Right ventricle myocardium superior (tissue), 1 donor: ENCODE data around the gene IL23R. TPM values are rescaled to one million over a fixed set of nuclear protein-coding genes. Genes with fewer than 3 reads are reported as not detected.
"Not testable (repeated sequence)": the region's sequence is repeated elsewhere in the genome, so short reads cannot be mapped to it uniquely, and the experiment has no call there.

ENCODE experiments used
- ATAC-seq: fragments of 200-7000 bp; cut with Tn5 transposase; one replicate; pipeline ENCODE4 v1.9.1; 2020; ENCODE audit warnings: mild to moderate bottlenecking; ENCODE audit not compliant: poor library complexity
- DNase-seq: peaks from one replicate; pipeline ENCODE4 v3.0.0-alpha.2; 2020
- intact Hi-C: fragments of 100-400 bp; cut with DNase I; formaldehyde crosslinking; loops from one replicate; pipeline ENCODE4 v1.11.2; 2022
- total RNA-seq: library from RNA; stranded (reverse); fragmentation: NEBNext Ultra II Directional; extraction: Animal tissue kit (Norgen Biotek cat#: 25700); gene quantifications from one replicate; pipeline ENCODE4 v1.2.1, GENCODE V29; 2021
- donor health status: DM: no; HTN: yes; CAD: no; lungs with severe emphysema.

Gene IL23R
- total RNA-seq, 1 donor from 2014 or later, result not detected

GRCh38 chr1:67146101-67146500 is 20.2 kb upstream of the IL23R start:
- ATAC-seq (no peak), DNase-seq (no peak)
- intact Hi-C loops, result no loop called here

DNA sequence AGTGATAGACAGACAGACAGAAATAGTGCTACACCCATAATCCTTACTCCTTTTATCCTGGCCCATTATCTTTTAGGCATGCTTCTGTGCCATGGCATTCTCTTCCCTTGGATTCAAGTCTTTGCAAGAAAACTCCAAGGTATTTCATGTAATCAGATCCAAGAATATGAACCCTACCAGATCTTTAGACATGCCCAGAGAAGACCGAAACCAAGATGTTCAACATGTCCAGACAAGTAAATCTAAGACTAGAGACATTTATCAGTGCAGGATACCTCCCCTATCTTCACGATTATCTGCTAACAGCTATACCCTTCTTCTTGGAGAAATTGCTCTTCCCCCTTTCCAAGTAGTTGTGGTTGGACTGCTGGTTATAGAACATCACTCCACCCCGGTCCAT is 19.7 kb upstream of the IL23R start:
- no peak for ATAC-seq
- no peak for DNase-seq
- intact Hi-C loops, result no loop called here

DNA sequence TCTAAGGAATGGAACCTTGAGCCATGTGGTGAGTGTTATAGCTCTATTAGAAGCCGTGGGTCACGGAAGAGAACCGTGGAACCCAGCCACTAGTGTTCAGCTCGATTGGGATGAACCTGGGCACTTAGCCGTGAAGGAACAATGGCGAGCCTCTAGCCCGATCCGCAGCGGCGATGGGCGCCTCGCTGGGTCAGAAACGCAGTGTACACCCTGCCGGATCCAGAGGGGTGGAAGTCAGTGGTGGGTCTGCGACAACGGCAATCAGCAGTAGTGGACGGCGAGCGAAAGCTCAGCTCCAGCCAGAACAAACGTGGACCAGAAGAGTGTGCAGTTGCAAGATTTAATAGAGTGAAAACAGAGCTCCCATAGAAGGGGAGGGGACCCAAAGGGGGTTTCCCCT is 18.3 kb upstream of the IL23R start:
- not testable (repeated sequence) for DNase-seq, ATAC-seq
- intact Hi-C loops, result loop anchor here (2.0 kb wide), 1 partner anchor 153 kb away; no protein-coding TSS in a partner anchor

DNA sequence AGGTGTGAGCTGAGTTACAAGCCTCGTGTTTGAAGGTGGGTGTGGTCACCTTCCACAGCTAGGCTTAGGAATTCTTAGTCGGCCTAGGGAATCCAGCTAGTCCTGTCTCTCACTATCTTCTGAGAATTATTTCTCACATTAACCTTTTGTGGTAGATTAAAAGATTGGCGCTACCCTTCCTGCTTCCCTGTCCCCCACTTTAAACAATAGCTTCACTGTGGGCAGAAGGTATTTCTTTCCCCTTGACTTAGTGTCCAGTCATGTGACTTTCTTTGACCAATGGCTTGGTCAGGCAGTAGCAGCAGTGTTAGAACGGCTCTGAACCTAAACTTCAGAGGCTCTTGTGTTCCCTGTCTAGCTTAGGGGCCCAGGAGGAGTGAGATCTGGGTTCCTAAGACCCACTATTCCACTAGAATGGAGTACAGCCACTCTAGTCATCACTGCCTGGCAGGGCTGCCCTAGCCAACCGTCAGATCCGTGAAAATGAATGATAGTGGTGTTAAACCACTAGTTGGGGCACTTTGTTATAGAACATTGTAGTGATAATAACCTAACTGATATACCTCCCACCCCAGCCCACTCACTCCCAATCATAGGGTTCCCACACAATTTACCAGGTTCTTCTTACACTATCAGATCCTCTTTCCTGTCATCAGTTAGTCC is 17.6 kb upstream of the IL23R start:
- intact Hi-C loops, result loop anchor here (2.0 kb wide), 1 partner anchor 154 kb away; no protein-coding TSS in a partner anchor
- no peak for DNase-seq
- ATAC-seq, result peak; percentile 52

DNA sequence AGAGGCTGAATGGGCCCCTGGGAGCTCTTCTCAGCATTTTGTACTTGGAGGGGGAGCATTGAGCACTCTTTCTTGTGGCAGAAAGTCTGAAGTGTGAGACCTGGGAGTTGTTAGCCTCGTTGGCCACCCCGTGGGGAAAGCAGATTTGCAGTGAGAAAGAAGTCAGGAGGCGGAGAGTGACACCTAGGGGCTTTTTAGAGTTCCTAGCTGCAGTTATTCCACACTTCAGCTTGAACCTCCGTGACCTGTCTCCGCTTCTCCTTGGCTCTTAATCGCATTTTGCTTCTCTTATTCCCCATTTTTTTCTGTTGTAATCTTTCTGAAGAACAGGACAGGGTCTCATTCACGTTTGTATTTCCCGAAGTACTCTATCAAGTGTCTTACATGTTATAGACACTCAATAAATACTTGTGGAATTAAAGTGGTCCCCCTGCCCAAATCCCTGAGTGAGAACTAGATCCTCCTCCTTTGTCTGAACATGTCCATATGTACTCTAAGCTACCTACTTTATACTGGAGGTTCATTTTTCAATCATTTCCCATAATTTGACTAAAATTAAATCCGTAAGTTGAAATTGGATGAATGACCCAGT is 17.0 kb upstream of the IL23R start:
- peak; percentile 99 for ATAC-seq

DNA sequence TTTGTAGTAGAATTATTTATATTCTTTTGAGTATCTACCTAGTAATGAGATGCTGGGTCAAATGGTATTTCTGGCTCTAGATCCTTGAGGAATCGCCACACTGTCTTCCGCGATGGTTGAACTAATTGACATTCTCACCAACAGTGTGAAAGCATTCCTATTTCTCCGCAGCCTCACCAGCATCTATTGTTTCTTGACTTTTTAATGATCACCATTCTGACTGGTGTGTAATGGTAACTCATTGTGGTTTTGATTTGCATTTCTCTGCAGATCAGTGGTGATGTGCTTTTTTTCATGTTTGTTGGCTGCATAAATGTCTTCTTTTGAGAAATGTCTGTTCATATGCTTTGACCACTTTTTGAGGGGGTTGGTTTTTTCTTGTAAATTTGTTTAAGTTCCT is 15.3 kb upstream of the IL23R start:
- intact Hi-C loops, result no loop called here
- DNase-seq, result no peak
- ATAC-seq, result no peak

More for the DNA sequence above, 17.0 kb upstream of the IL23R start:
- DNase-seq, result no peak
- intact Hi-C loops, result loop anchor here (2.0 kb wide), 1 partner anchor 154 kb away; no protein-coding TSS in a partner anchor

- intact Hi-C loops, result no loop called here
- no peak for ATAC-seq
- DNase-seq, result no peak
Observed at GRCh38 chr1:67158401-67158800, 7.9 kb upstream of the IL23R start.

DNA sequence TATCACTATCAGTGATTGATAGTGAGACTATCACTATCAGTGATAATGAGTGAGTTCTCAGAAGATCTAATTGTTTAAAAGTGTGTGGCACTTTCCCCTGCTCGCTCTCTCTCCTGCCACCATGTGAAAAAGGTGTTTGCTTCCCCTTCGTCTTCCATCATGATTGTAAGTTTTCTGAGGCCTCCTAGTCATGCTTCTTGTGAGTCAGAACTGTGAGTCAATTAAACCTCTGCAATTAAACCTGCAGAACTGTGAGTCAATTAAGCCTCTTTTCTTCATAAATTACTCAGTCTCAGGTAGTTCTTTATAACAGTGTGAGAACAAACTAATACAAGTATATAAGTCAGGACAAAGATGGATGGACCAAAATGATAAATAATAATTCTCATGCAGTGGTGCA is 7.0 kb upstream of the IL23R start:
- intact Hi-C loops, result no loop called here
- DNase-seq, result no peak
- ATAC-seq, result no peak

GRCh38 chr1:67162954-67163353 is 3.3 kb upstream of the IL23R start:
- intact Hi-C loops, result no loop called here

GRCh38 chr1:67165468-67166041 is 699 bp upstream of the IL23R start:
- ATAC-seq (no peak), DNase-seq (no peak)
- intact Hi-C loops, result no loop called here

More at GRCh38 chr1:67162954-67163353, 3.3 kb upstream of the IL23R start:
- ATAC-seq (no peak), DNase-seq (no peak)

DNA sequence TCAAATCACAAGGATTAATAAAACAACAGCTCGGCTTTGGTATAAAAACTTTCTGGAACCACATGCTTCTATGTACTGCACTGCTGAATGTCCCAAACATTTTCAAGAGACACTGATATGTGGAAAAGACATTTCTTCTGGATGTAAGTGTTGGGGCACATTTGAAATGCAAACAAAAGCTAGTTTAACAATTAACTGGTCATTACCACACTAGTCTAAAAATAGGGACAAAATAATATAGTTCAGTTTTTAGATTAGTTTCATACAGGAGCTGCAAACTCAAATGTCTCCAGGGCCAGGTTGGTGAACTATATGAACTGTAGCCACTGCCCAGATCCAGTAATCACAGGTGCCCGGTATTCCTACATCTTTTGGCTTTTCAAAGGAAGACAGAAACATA is 3.2 kb downstream of the IL23R start:
- no peak for ATAC-seq
- no peak for DNase-seq
- intact Hi-C loops, result no loop called here

DNA sequence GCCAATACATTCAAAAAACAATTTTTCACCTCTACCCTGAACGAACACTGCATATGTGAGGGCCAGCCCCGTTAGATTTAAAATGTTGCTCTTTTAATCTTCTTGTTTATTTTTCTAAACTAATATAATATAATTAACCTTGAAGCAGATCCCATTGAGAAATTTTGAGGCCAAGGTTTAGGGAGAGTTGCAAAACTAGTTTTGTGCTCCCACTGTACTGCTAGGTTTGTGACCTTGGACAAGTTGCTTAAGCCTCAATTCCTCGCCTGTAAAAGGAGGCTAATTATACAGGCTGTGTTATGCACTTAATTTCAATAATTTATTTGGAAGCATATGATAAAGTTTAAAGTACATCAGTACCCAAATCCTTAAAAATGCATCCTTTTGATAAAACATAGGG is 3.7 kb downstream of the IL23R start:
- intact Hi-C loops, result no loop called here
- DNase-seq, result no peak
- ATAC-seq, result no peak

DNA sequence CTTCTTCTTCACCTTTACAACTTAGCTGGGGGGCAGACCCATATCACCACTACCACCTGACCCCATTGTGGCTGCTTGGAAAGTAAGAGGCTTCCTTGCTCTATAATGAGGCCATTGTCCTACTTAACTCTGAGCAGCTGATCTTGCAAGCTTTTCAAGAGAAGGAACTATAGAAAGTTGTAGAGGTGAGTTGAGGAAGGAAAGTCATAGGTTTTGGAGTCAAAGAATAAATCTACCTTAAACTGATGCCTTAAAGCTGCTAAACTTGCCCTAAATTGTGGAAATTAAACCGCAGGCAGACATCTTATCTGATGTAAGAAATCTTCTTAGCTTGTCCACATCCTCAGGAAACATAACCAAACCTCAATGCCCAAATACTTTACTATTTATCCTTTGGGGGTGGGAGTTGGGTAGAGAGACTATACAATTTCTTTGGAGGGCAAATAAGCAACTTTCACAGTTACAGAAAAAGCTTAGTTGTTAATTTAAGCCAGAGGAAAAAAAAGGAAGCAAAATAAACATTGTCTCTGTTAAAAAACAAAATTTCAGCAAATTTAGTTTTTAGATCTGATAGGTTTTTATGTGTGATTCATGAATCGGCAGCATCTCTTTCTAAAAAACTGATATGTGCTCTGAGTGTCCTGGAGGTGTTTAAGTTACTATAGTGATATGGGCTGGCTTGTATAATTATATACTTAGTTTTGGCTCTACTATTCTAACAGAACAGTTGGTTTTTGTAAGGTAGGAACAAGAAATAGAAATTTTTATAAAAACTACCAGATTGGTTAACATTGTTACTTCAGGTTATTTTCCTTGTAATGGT is 4.7 kb downstream of the IL23R start:
- intact Hi-C loops, result no loop called here
- DNase-seq (no peak), ATAC-seq (no peak)

GRCh38 chr1:67171574-67171955 is 5.3 kb downstream of the IL23R start:
- DNase-seq, result no peak
- ATAC-seq, result no peak
- intact Hi-C loops, result no loop called here

DNA sequence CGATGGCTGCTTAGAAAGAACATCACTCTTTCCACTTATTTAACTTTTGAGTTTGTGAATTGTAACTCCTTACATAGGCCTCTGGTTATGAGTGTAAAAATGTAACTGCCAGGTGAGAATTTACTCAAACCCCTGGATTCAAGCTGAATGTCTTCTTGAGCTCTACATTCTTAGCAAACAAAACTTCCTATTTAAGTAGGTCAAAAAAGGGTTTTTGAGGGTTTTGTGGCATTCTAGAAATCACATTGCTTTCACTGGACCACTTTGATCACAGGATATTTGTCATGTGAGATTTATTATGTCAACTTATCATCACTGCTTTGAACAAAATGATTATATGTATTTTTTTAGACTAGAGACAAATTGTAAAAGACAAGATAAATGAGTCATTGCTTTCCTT is 5.7 kb downstream of the IL23R start:
- ATAC-seq, result no peak
- no peak for DNase-seq
- intact Hi-C loops, result no loop called here

- intact Hi-C loops, result no loop called here
- no peak for DNase-seq
- no peak for ATAC-seq
Observed at GRCh38 chr1:67173988-67174387, 7.7 kb downstream of the IL23R start.

DNA sequence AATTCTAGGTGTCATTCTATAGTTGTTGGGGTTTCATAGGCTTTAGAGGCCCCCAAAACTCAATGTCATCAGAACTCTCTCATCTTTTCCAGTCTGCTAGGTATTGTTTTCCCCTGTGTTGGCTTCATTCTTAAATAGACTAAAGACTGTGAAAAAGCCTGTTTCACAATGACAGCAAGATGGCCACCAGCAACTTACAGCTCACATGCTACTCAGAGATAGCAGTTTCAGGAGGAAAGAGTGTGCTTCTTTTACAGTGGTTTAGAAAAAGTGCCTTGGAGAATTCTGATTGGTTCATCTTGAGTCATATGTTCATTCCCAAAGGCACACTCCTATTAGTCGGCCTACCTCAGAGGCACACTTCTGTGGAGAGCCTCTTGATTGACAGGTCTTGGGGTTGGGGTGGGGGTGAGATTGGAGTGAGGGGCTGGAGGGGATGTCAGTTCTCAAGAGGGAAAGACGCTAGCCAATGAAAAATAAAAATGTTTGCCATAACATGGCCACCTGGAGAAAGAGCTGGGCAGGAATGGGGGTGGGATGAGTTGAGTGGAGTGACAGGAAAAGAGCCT is 8.5 kb downstream of the IL23R start:
- intact Hi-C loops, result no loop called here
- ATAC-seq (no peak), DNase-seq (no peak)

DNA sequence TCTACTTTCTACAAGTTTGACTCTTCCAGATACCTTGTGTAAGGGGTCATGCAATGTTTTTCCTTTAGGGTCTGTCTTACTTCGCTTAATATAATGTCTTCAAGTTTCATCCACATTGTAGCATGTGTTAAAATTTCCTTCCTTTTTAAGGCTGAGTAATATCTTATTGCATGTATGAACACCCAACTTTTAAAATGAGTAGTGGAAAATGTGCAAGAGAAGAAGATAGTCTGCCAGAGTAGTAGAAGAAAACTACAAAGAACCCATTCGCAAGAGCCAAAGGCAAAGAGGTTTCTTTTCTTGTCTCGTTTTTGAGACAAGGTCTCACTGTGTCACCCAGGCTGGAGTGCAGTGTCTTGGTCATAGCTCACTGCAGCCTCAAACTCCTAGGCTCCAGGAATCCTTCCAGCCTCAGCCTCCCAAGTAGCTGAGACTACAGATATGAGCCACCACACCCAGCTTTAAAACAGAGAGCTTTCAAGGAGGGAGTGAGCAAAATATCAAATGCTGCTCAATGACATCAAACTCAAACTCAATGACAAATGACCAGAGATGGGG is 9.4 kb downstream of the IL23R start:
- intact Hi-C loops, result no loop called here
- ATAC-seq, result no peak
- no peak for DNase-seq
